Measurements from ENCODE around the gene FLT1.

DNA sequence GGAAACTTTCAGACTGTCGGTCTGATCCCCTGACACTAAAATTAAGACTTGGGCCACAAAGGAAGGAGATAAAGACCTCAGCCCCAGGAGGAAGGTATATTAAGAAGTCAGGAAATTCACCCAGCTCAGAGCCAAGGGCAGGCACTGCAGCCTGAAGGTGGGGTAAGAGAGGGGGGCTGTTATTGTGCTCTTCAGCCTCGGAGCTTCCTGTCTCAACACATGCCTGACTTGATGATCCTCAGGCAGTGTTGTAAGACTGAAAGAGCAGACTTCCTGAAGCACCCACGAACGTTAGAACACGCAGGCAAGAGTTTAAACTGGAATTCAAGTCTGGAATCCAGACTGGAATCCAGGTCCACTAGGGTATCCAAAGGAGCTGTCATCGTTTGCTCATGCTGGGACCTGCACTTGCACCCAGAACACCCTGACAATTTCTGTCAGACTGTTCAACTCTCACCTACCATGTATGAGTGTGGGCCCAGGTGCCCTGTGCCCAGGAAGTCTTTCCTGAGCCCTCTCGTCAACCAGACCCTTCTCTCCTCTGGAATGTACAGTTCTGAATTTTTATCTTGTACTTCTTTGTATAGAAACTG is 10.7 kb upstream of the FLT1 start:
- TF ChIP-seq, protein P1, sequence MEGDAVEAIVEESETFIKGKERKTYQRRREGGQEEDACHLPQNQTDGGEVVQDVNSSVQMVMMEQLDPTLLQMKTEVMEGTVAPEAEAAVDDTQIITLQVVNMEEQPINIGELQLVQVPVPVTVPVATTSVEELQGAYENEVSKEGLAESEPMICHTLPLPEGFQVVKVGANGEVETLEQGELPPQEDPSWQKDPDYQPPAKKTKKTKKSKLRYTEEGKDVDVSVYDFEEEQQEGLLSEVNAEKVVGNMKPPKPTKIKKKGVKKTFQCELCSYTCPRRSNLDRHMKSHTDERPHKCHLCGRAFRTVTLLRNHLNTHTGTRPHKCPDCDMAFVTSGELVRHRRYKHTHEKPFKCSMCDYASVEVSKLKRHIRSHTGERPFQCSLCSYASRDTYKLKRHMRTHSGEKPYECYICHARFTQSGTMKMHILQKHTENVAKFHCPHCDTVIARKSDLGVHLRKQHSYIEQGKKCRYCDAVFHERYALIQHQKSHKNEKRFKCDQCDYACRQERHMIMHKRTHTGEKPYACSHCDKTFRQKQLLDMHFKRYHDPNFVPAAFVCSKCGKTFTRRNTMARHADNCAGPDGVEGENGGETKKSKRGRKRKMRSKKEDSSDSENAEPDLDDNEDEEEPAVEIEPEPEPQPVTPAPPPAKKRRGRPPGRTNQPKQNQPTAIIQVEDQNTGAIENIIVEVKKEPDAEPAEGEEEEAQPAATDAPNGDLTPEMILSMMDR (IDR thresholded peaks at IDR 0.05) = no peak
- no peak for TF ChIP-seq POLR2A (IDR thresholded peaks at IDR 0.05)
